CD14-positive monocyte (primary cell): ENCODE results near the gene C9orf50. TPM values are rescaled to one million over a fixed set of nuclear protein-coding genes. Genes with fewer than 3 reads are reported as not detected.

Source experiments
- DNase-seq, 3 donors: peaks; one replicate each; pipeline ENCODE4 v3.0.0-alpha.2; 2011 to 2022
- H2AFZ ChIP-seq: 2 replicates; pipeline ENCODE4 v1.6.0; 2012; ENCODE audit warnings: mild to moderate bottlenecking, low read depth, low read length, inconsistent platforms; ENCODE audit not compliant: insufficient read depth, poor library complexity, severe bottlenecking
- H3K27ac ChIP-seq, 2 donors: 1 replicate in 1 of 2; 2 replicates in 1 of 2; pipeline ENCODE4 v1.5.1; 2012 to 2013; ENCODE audit warnings: low read length in 2 of 2, control low read depth in 1 of 2, inconsistent platforms in 1 of 2, low read depth in 1 of 2, mild to moderate bottlenecking in 1 of 2
- H3K27me3 ChIP-seq, 2 donors: one replicate each; pipeline versions ENCODE4 v1.6.0 to v1.6.1; 2011 to 2013; ENCODE audit warnings: low read length in 2 of 2; ENCODE audit not compliant: control insufficient read depth in 2 of 2, insufficient read depth in 2 of 2
- H3K36me3 ChIP-seq, 2 donors: replicated peaks in 1 of 2; 1 replicate in 1 of 2; 2 replicates in 1 of 2; pipeline versions ENCODE4 v1.5.1 to v1.6.1; 2012 to 2013; ENCODE audit warnings: low read length in 2 of 2, control low read depth in 1 of 2, inconsistent platforms in 1 of 2, mild to moderate bottlenecking in 1 of 2; ENCODE audit not compliant: insufficient read depth in 2 of 2, control insufficient read depth in 1 of 2
- H3K4me1 ChIP-seq, 2 donors: 1 replicate in 1 of 2; 2 replicates in 1 of 2; pipeline versions ENCODE4 v1.5.1 to v1.6.1; 2012 to 2013; ENCODE audit warnings: low read length in 2 of 2, control low read depth in 1 of 2, inconsistent platforms in 1 of 2, mild to moderate bottlenecking in 1 of 2, moderate library complexity in 1 of 2; ENCODE audit not compliant: insufficient read depth in 2 of 2, control insufficient read depth in 1 of 2
- H3K4me2 ChIP-seq: replicated peaks from 2 replicates; pipeline ENCODE3; 2012; ENCODE audit warnings: low read length, moderate library complexity, mild to moderate bottlenecking; ENCODE audit not compliant: poor library complexity, severe bottlenecking; ENCODE audit errors: extremely low read depth
- H3K4me3 ChIP-seq, 3 experiments: fragments of 200-600 bp in 1 of 3; sonication (generic) in 1 of 3; replicated peaks in 1 of 3; 1 replicate in 2 of 3; 2 replicates in 1 of 3; pipeline ENCODE4 v1.5.1; 2011 to 2013; ENCODE audit warnings: low read length in 3 of 3, mild to moderate bottlenecking in 3 of 3, control low read depth in 2 of 3, low read depth in 2 of 3, inconsistent platforms in 1 of 3, moderate library complexity in 1 of 3
- H3K79me2 ChIP-seq: 2 replicates; pipeline ENCODE4 v1.6.0; 2012; ENCODE audit warnings: mild to moderate bottlenecking, control low read depth, inconsistent platforms, low read length, moderate library complexity; ENCODE audit not compliant: insufficient read depth
- H3K9ac ChIP-seq: 2 replicates; pipeline ENCODE4 v1.6.0; 2017; ENCODE audit warnings: low read length, mild to moderate bottlenecking; ENCODE audit not compliant: insufficient read depth, poor library complexity, severe bottlenecking
- H3K9me3 ChIP-seq, 2 donors: replicated peaks in 1 of 2; 1 replicate in 1 of 2; 2 replicates in 1 of 2; pipeline versions ENCODE4 v1.5.1 to v1.6.1; 2012 to 2013; ENCODE audit warnings: low read length in 2 of 2, control low read depth in 1 of 2; ENCODE audit not compliant: control insufficient read depth in 1 of 2, insufficient read depth in 1 of 2
- H4K20me1 ChIP-seq: 2 replicates; pipeline ENCODE4 v1.6.0; 2012; ENCODE audit warnings: mild to moderate bottlenecking, low read length, control low read depth, moderate library complexity; ENCODE audit not compliant: insufficient read depth
- H3K27ac Mint-ChIP-seq, 7 donors: one replicate each; pipeline ENCODE4 v1.8.0; 2020; ENCODE audit warnings: mild to moderate bottlenecking in 7 of 7, mixed read lengths in 7 of 7, moderate library complexity in 6 of 7, inconsistent platforms in 2 of 7
- H3K27me3 Mint-ChIP-seq, 3 donors: one replicate each; pipeline ENCODE4 v1.8.0; 2021 to 2022; ENCODE audit warnings: low read depth in 3 of 3, mild to moderate bottlenecking in 3 of 3, mixed read lengths in 3 of 3, moderate library complexity in 3 of 3, inconsistent platforms in 1 of 3
- H3K36me3 Mint-ChIP-seq, 2 donors: one replicate each; pipeline ENCODE4 v1.8.0; 2020; ENCODE audit warnings: mixed read lengths in 2 of 2, inconsistent platforms in 1 of 2, mild to moderate bottlenecking in 1 of 2
- H3K4me1 Mint-ChIP-seq: one replicate; pipeline ENCODE4 v1.8.0; 2020; ENCODE audit warnings: mild to moderate bottlenecking, mixed read lengths
- H3K4me3 Mint-ChIP-seq, 2 donors: one replicate each; pipeline ENCODE4 v1.8.0; 2020; ENCODE audit warnings: mild to moderate bottlenecking in 2 of 2, mixed read lengths in 2 of 2, moderate library complexity in 1 of 2
- H3K9me3 Mint-ChIP-seq, 7 donors: one replicate each; pipeline ENCODE4 v1.8.0; 2020 to 2022; ENCODE audit warnings: mixed read lengths in 7 of 7, mild to moderate bottlenecking in 6 of 7, moderate library complexity in 6 of 7, inconsistent platforms in 2 of 7
- WGBS: methylation state at CpG from one replicate; pipeline ENCODE4 v1.1.5; 2013; ENCODE audit warnings: missing lambda C conversion rate; ENCODE audit not compliant: insufficient coverage; 5-methylcytosine and 5-hydroxymethylcytosine counted together
- intact Hi-C, 2 donors: fragments of 100-400 bp; cut with micrococcal nuclease; formaldehyde crosslinking; loops; one replicate each; pipeline versions ENCODE4 v1.15.0 to v1.15.1; 2023
- polyA plus RNA-seq, 3 donors: library from polyadenylated mRNA; depleted of rRNA in 1 of 3; unstranded in 2 of 3; stranded (reverse) in 1 of 3; fragments of 300-500 nt in 2 of 3; fragments of >200 nt in 1 of 3; fragmentation: Illumina TruSeq in 2 of 3; gene quantifications; 1 replicate in 2 of 3; 2 replicates in 1 of 3; pipeline ENCODE4 v1.2.3, GENCODE V29; 2012 to 2021
- TF ChIP-seq, protein P1 (sequence below): fragments of 200-600 bp; IDR thresholded peaks from one replicate; pipeline ENCODE4 v1.8.0; 2022; ENCODE audit warnings: antibody characterized with exemption, mild to moderate bottlenecking

Gene C9orf50
- polyA plus RNA-seq, 3 donors = not detected

GRCh38 chr9:129614932-129615331 is 6.0 kb downstream of the C9orf50 start:
- peaks cover 0 to 8% of the 10 kb centered on the region in 2 donors for H3K36me3 Mint-ChIP-seq
- H3K4me1 ChIP-seq = peaks cover 16 to 20% of the 10 kb centered on the region in 2 donors
- DNase-seq = no peak
- no peak overlapping the region for H3K27ac ChIP-seq
- H3K4me1 Mint-ChIP-seq = peaks cover 13% of the 10 kb centered on the region
- no peak overlapping the region for H3K9ac ChIP-seq
- H3K9me3 Mint-ChIP-seq = peaks cover 0 to 8% (median 4%) of the 10 kb centered on the region in 7 donors
- no peaks in the 10 kb centered on the region for H3K79me2 ChIP-seq
- H2AFZ ChIP-seq = no peak overlapping the region
- TF ChIP-seq, protein P1, sequence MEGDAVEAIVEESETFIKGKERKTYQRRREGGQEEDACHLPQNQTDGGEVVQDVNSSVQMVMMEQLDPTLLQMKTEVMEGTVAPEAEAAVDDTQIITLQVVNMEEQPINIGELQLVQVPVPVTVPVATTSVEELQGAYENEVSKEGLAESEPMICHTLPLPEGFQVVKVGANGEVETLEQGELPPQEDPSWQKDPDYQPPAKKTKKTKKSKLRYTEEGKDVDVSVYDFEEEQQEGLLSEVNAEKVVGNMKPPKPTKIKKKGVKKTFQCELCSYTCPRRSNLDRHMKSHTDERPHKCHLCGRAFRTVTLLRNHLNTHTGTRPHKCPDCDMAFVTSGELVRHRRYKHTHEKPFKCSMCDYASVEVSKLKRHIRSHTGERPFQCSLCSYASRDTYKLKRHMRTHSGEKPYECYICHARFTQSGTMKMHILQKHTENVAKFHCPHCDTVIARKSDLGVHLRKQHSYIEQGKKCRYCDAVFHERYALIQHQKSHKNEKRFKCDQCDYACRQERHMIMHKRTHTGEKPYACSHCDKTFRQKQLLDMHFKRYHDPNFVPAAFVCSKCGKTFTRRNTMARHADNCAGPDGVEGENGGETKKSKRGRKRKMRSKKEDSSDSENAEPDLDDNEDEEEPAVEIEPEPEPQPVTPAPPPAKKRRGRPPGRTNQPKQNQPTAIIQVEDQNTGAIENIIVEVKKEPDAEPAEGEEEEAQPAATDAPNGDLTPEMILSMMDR = no peak
- no peak overlapping the region for H3K4me3 ChIP-seq
- intact Hi-C loops = loop anchor here in 1 of 2 donors (5.0 to 10.0 kb wide), 2 partner anchors 290 to 483 kb away; no protein-coding TSS in a partner anchor
- H3K4me3 Mint-ChIP-seq = no peak overlapping the region
- H3K27me3 ChIP-seq = peaks cover 11 to 16% of the 10 kb centered on the region in 2 donors
- H3K9me3 ChIP-seq = peaks cover 0 to 5% of the 10 kb centered on the region in 2 donors
- no peaks in the 10 kb centered on the region for H3K36me3 ChIP-seq
- H3K4me2 ChIP-seq = no peak overlapping the region
- 84% methylated on average over 8 of the region's 10 CpGs for WGBS
- H3K27ac Mint-ChIP-seq = no peak overlapping the region
- peaks cover 17 to 29% (median 19%) of the 10 kb centered on the region in 3 donors for H3K27me3 Mint-ChIP-seq
- H4K20me1 ChIP-seq = no peaks in the 10 kb centered on the region

GRCh38 chr9:129613520-129614175 is 7.3 kb downstream of the C9orf50 start:
- Histone ChIP-seq H3K4me3 (no peak overlapping the region), H3K9me3 (no peaks in the 10 kb centered on the region), H2AFZ (no peak overlapping the region), H3K4me1 (peaks cover 22 to 26% of the 10 kb centered on the region in 2 donors), H3K27me3 (peaks cover 0 to 5% of the 10 kb centered on the region in 2 donors), H3K4me2 (no peak overlapping the region), H3K27ac (no peak overlapping the region), H3K36me3 (no peaks in the 10 kb centered on the region), H4K20me1 (no peaks in the 10 kb centered on the region), H3K79me2 (no peaks in the 10 kb centered on the region), H3K9ac (no peak overlapping the region)
- Mint-ChIP-seq H3K27ac (no peak overlapping the region), H3K27me3 (peaks cover 7 to 17% (median 8%) of the 10 kb centered on the region in 3 donors), H3K4me3 (no peak overlapping the region), H3K36me3 (peaks cover 0 to 2% of the 10 kb centered on the region in 2 donors), H3K9me3 (peaks cover 0 to 2% (median 0%) of the 10 kb centered on the region in 7 donors), H3K4me1 (peaks cover 21% of the 10 kb centered on the region)
- intact Hi-C loops = loop anchor here in 1 of 2 donors (5.0 to 10.0 kb wide), 2 partner anchors 289 to 481 kb away; no protein-coding TSS in a partner anchor
- no peak for DNase-seq
- WGBS = 76% methylated on average over 12 of the region's 19 CpGs
- TF ChIP-seq, protein P1 = no peak
